ENCODE measurements around the gene BMP6.
A peak's percentile ranks its signal among the peaks of the same experiment; 100 is the strongest.

DNA sequence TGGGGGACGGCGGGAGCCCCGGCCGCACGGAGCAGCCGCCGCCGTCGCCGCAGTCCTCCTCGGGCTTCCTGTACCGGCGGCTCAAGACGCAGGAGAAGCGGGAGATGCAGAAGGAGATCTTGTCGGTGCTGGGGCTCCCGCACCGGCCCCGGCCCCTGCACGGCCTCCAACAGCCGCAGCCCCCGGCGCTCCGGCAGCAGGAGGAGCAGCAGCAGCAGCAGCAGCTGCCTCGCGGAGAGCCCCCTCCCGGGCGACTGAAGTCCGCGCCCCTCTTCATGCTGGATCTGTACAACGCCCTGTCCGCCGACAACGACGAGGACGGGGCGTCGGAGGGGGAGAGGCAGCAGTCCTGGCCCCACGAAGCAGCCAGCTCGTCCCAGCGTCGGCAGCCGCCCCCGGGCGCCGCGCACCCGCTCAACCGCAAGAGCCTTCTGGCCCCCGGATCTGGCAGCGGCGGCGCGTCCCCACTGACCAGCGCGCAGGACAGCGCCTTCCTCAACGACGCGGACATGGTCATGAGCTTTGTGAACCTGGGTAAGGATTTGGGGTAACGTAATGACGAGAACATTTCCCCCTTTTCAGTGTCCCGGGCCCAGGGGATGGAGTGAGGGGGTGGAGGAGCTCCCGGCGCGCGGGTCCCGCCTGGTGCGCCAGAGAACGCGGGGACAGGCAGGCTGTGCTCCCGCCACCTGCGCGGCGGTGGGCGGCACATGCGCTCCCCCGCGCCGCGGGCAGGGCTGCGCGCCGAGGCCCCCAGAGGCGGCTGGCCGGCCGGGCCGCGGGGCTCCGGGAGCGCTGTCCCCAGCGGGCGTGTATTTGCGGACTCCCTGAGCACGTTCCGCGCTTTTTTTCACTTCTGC, 1.4 kb downstream of the BMP6 start:
- TF ChIP-seq, protein P1, sequence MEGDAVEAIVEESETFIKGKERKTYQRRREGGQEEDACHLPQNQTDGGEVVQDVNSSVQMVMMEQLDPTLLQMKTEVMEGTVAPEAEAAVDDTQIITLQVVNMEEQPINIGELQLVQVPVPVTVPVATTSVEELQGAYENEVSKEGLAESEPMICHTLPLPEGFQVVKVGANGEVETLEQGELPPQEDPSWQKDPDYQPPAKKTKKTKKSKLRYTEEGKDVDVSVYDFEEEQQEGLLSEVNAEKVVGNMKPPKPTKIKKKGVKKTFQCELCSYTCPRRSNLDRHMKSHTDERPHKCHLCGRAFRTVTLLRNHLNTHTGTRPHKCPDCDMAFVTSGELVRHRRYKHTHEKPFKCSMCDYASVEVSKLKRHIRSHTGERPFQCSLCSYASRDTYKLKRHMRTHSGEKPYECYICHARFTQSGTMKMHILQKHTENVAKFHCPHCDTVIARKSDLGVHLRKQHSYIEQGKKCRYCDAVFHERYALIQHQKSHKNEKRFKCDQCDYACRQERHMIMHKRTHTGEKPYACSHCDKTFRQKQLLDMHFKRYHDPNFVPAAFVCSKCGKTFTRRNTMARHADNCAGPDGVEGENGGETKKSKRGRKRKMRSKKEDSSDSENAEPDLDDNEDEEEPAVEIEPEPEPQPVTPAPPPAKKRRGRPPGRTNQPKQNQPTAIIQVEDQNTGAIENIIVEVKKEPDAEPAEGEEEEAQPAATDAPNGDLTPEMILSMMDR (conservative IDR thresholded peaks at IDR 0.05; ENCODE audit: low read length): 0 out of 2 replicates have a peak, but pooled peaks have one; percentile 8
- TF ChIP-seq EZH2phosphoT487 (IDR thresholded peaks at IDR 0.05; ENCODE audit: borderline replicate concordance, low read depth, low read length): peak; percentile 83; the same call in 1 of the 2 replicates

Measured in OCI-LY7 (cell line).